ENCODE measurements around the gene EXD2.

GRCh38 chr14:69149461-69150244 lies 41.6 kb upstream of the EXD2 start:
- TF ChIP-seq, protein P1, sequence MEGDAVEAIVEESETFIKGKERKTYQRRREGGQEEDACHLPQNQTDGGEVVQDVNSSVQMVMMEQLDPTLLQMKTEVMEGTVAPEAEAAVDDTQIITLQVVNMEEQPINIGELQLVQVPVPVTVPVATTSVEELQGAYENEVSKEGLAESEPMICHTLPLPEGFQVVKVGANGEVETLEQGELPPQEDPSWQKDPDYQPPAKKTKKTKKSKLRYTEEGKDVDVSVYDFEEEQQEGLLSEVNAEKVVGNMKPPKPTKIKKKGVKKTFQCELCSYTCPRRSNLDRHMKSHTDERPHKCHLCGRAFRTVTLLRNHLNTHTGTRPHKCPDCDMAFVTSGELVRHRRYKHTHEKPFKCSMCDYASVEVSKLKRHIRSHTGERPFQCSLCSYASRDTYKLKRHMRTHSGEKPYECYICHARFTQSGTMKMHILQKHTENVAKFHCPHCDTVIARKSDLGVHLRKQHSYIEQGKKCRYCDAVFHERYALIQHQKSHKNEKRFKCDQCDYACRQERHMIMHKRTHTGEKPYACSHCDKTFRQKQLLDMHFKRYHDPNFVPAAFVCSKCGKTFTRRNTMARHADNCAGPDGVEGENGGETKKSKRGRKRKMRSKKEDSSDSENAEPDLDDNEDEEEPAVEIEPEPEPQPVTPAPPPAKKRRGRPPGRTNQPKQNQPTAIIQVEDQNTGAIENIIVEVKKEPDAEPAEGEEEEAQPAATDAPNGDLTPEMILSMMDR (conservative IDR thresholded peaks at IDR 0.05), result no peak
- no peak for TF ChIP-seq ZFX (IDR thresholded peaks at IDR 0.05)
